WTC11 (cell line): Measurements from ENCODE around the gene GPR137B. TPM values are rescaled to one million over a fixed set of nuclear protein-coding genes. Genes with fewer than 3 reads are reported as not detected.
"Not testable (repeated sequence)": the region's sequence is repeated elsewhere in the genome, so short reads cannot be mapped to it uniquely, and the experiment has no call there.

Experiments
- ATAC-seq: fragments of 200-7000 bp; cut with Tn5 transposase; 2 replicates; pipeline ENCODE4 v1.10.0; 2021; ENCODE audit warnings: mild to moderate bottlenecking, moderate library complexity
- CTCF ChIA-PET: fragments of 300-600 bp; sonication (Branson Sonifier 250); formaldehyde crosslinking; loops from one replicate; lab custom pipeline; 2021; ENCODE audit warnings: antibody characterized with exemption; lab: Charles Lee
- POLR2A ChIA-PET: fragments of 350-600 bp; sonication (Branson Sonifier 250); formaldehyde crosslinking; loops from one replicate; lab custom pipeline; 2021; ENCODE audit warnings: antibody characterized with exemption; lab: Charles Lee
- DNase-seq: peaks from one replicate; pipeline ENCODE4 v3.0.0; 2021; ENCODE audit warnings: low spot score
- H3K27ac Mint-ChIP-seq: 2 replicates; pipeline ENCODE4 v1.8.0; 2021; ENCODE audit warnings: mixed read lengths
- H3K27me3 Mint-ChIP-seq: 2 replicates; pipeline ENCODE4 v1.8.0; 2021; ENCODE audit warnings: low read depth, mild to moderate bottlenecking, moderate library complexity, mixed read lengths
- H3K36me3 Mint-ChIP-seq: 2 replicates; pipeline ENCODE4 v1.8.0; 2021; ENCODE audit warnings: mixed read lengths
- H3K4me1 Mint-ChIP-seq: 2 replicates; pipeline ENCODE4 v1.8.0; 2022; ENCODE audit warnings: mixed read lengths
- H3K4me3 Mint-ChIP-seq: 2 replicates; pipeline ENCODE4 v1.8.0; 2021; ENCODE audit warnings: mild to moderate bottlenecking, moderate library complexity, mixed read lengths
- H3K9me3 Mint-ChIP-seq: 2 replicates; pipeline ENCODE4 v1.8.0; 2021; ENCODE audit warnings: mixed read lengths
- ATF1 ChIP-seq: sonication (generic); formaldehyde crosslinking; IDR thresholded peaks from 2 replicates; pipeline ENCODE4 v1.8.1; 2023; ENCODE audit warnings: mild to moderate bottlenecking, moderate library complexity, missing genetic modification reagents
- CBFB ChIP-seq: sonication (generic); formaldehyde crosslinking; IDR thresholded peaks from 2 replicates; pipeline ENCODE4 v1.8.1; 2022; ENCODE audit warnings: mild to moderate bottlenecking, low read depth, missing genetic modification reagents
- E2F4 ChIP-seq: sonication (generic); formaldehyde crosslinking; IDR thresholded peaks from 2 replicates; pipeline ENCODE4 v1.8.1; 2022; ENCODE audit warnings: low read depth, mild to moderate bottlenecking, moderate library complexity, missing genetic modification reagents, borderline replicate concordance
- GTF2I ChIP-seq: fragments of 250-450 bp; sonication (Bioruptor Pico); conservative IDR thresholded peaks from 2 replicates; pipeline ENCODE4 v1.4.0; 2021; ENCODE audit warnings: mild to moderate bottlenecking
- HMGXB4 ChIP-seq: sonication (generic); formaldehyde crosslinking; IDR thresholded peaks from 2 replicates; pipeline ENCODE4 v1.8.1; 2023; ENCODE audit warnings: mild to moderate bottlenecking, moderate library complexity, missing genetic modification reagents
- NFATC4 ChIP-seq: fragments of 250-450 bp; sonication (Bioruptor Pico); IDR thresholded peaks from 2 replicates; pipeline ENCODE4 v1.9.0; 2021; ENCODE audit warnings: mild to moderate bottlenecking
- NR2C2 ChIP-seq: sonication (generic); formaldehyde crosslinking; IDR thresholded peaks from 2 replicates; pipeline ENCODE4 v1.8.0; 2022; ENCODE audit warnings: mild to moderate bottlenecking, missing genetic modification reagents
- SMAD4 ChIP-seq: sonication (generic); formaldehyde crosslinking; IDR thresholded peaks from 2 replicates; pipeline ENCODE4 v1.8.0; 2022; ENCODE audit warnings: mild to moderate bottlenecking, missing genetic modification reagents
- TEAD4 ChIP-seq: sonication (generic); formaldehyde crosslinking; IDR thresholded peaks from 2 replicates; pipeline ENCODE4 v1.8.0; 2022; ENCODE audit warnings: mild to moderate bottlenecking, missing genetic modification reagents
- TP53 ChIP-seq: sonication (generic); formaldehyde crosslinking; IDR thresholded peaks from 2 replicates; pipeline ENCODE4 v1.8.1; 2023; ENCODE audit warnings: mild to moderate bottlenecking, missing genetic modification reagents
- USF1 ChIP-seq: sonication (generic); formaldehyde crosslinking; IDR thresholded peaks from 2 replicates; pipeline ENCODE4 v1.8.0; 2022; ENCODE audit warnings: mild to moderate bottlenecking, missing genetic modification reagents
- USF2 ChIP-seq: sonication (generic); formaldehyde crosslinking; IDR thresholded peaks from 2 replicates; pipeline ENCODE4 v1.8.1; 2023; ENCODE audit warnings: mild to moderate bottlenecking, missing genetic modification reagents, moderate library complexity
- ZNF425 ChIP-seq: fragments of 250-450 bp; sonication (Bioruptor Pico); conservative IDR thresholded peaks from 2 replicates; pipeline ENCODE4 v1.9.0; 2021; ENCODE audit warnings: mild to moderate bottlenecking
- ZSCAN18 ChIP-seq: fragments of 250-450 bp; sonication (Bioruptor Pico); IDR thresholded peaks from 2 replicates; pipeline ENCODE4 v2.1.2; 2022; ENCODE audit warnings: mild to moderate bottlenecking, moderate library complexity
- total RNA-seq: library from RNA; stranded (reverse); gene quantifications from 3 replicates; pipeline ENCODE4 v1.2.3, GENCODE V29; 2021

GPR137B gene
- total RNA-seq, 1 experiment from 2014 or later = 6.3 TPM

- Mint-ChIP-seq H3K4me3 (no peak overlapping the region), H3K36me3 (peaks cover 38% of the 10 kb centered on the region), H3K27me3 (peaks cover 7% of the 10 kb centered on the region), H3K9me3 (peaks cover 31% of the 10 kb centered on the region), H3K4me1 (peaks cover 2% of the 10 kb centered on the region; the same call in 1 of the 2 replicates), H3K27ac (no peak overlapping the region)
- TF ChIP-seq USF1 (CRISPR knock-in tag) (no peak), CBFB (no peak), ZNF425 (no peak), E2F4 (CRISPR knock-in tag) (no peak), SMAD4 (CRISPR knock-in tag) (no peak), NR2C2 (CRISPR knock-in tag) (no peak), TP53 (CRISPR knock-in tag) (no peak), HMGXB4 (CRISPR knock-in tag) (no peak), GTF2I (no peak), TEAD4 (CRISPR knock-in tag) (no peak), ATF1 (CRISPR knock-in tag) (no peak)
- CTCF ChIA-PET = no interaction called here
- ATAC-seq (no peak), DNase-seq (no peak)
- POLR2A ChIA-PET = no interaction called here
Observed at GRCh38 chr1:236160540-236161127, 18.3 kb downstream of the GPR137B start.

GRCh38 chr1:236161230-236161629 is 18.9 kb downstream of the GPR137B start:
- Mint-ChIP-seq H3K27me3 (peaks cover 7% of the 10 kb centered on the region), H3K9me3 (peaks cover 31% of the 10 kb centered on the region), H3K27ac (no peak overlapping the region), H3K4me1 (no peaks in the 10 kb centered on the region), H3K36me3 (peaks cover 38% of the 10 kb centered on the region), H3K4me3 (no peak overlapping the region)
- no peak for ATAC-seq
- POLR2A ChIA-PET = no interaction called here
- DNase-seq = no peak
- TF ChIP-seq USF2 (no peak), NFATC4 (no peak), ZSCAN18 (no peak)
- CTCF ChIA-PET = no interaction called here

- Mint-ChIP-seq H3K9me3 (peaks cover 31% of the 10 kb centered on the region), H3K36me3 (peaks cover 38% of the 10 kb centered on the region)
- H3K27me3 Mint-ChIP-seq, ATAC-seq, CTCF ChIA-PET, H3K27ac Mint-ChIP-seq, H3K4me1 Mint-ChIP-seq, DNase-seq, H3K4me3 Mint-ChIP-seq, POLR2A ChIA-PET: not testable (repeated sequence)
Observed at GRCh38 chr1:236161755-236162154, 19.4 kb downstream of the GPR137B start.
